Measurements from ENCODE around the gene NFIA. TPM values are rescaled to one million over a fixed set of nuclear protein-coding genes. Genes with fewer than 3 reads are reported as not detected.

The NFIA gene
- total RNA-seq, 3 donors from 2014 or later: 2.7 to 6.9 (median 5.8) TPM

DNA sequence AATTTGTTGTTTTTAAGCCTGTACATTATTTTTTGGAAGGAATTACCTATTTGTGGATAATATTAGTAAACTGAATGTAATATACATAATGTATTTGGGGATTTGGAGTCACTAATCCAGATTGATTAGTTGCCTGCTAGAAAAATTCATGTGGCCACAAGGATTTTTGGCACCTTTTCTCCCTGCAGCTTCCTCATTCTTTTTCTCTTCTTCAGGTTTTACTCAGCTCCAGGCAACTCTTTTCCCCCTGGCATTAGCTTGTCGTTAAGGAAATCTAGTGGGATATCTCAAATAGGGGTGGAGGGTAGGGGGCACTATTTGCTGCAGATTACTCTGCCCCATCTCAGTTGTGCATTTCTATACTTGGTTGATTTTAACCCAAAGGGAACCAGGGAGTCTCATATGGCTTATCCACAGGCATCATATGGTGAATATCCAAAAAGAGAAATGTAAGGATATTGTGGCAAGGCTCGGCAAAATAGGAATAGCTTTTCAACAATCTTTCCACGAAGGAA lies 203.1 kb downstream of the NFIA start:
- no peaks in the 10 kb centered on the region for H3K27me3 Mint-ChIP-seq (ENCODE audit: low read depth)
- DNase-seq: no peak
- H3K9me3 Mint-ChIP-seq: no peaks in the 10 kb centered on the region
- ATAC-seq: no peak
- H3K36me3 Mint-ChIP-seq (ENCODE audit: insufficient read depth): no peaks in the 10 kb centered on the region
- no peak overlapping the region for H3K4me3 Mint-ChIP-seq
- H3K4me1 Mint-ChIP-seq (ENCODE audit: low read depth): no peaks in the 10 kb centered on the region

DNA sequence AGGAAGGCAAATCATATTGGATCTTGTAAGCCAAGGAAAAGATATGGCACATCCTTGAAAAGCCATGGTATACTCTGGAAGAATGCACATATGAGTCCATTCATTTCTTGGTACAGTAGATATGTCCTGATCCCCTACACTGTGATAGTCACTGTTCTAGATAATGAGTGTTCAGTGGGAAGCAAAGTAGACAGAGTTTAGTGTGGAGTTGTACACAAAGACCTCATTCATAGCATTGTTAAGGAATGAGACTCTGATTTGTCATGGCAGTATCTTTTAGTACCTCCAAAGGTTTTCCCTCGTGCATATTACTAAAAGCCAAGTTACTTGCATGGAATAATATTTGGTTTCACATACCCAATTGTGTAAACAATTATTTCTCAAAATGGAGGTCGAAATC lies 204.7 kb downstream of the NFIA start:
- no peaks in the 10 kb centered on the region for H3K9me3 Mint-ChIP-seq
- H3K36me3 Mint-ChIP-seq (ENCODE audit: insufficient read depth): no peaks in the 10 kb centered on the region
- DNase-seq: no peak
- no peaks in the 10 kb centered on the region for H3K4me1 Mint-ChIP-seq (ENCODE audit: low read depth)
- no peak for ATAC-seq
- H3K4me3 Mint-ChIP-seq: no peak overlapping the region
- H3K27me3 Mint-ChIP-seq (ENCODE audit: low read depth): no peaks in the 10 kb centered on the region

DNA sequence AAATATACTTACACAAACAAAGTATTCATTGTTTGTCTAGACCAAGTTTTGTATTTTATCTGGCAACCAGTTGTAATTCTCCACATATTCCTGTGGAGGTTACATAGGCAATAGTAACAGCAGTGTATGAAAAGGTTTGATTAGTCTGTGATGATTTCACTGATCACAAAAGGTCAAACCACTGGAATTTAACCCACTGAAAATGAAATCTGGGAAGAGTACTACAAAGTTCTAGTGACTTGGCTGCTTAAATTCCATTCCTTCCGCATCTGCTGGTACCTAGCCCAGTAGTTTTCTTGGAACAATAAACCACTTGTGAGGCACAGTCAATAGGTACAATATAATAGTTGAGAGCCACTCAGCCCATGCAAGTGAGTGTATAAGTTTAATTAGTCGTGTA lies 205.4 kb downstream of the NFIA start:
- Mint-ChIP-seq H3K9me3 (no peaks in the 10 kb centered on the region), H3K4me1 (ENCODE audit: low read depth) (no peaks in the 10 kb centered on the region), H3K4me3 (no peak overlapping the region), H3K27me3 (ENCODE audit: low read depth) (no peaks in the 10 kb centered on the region), H3K36me3 (ENCODE audit: insufficient read depth) (no peaks in the 10 kb centered on the region)
- DNase-seq (no peak), ATAC-seq (no peak)

DNA sequence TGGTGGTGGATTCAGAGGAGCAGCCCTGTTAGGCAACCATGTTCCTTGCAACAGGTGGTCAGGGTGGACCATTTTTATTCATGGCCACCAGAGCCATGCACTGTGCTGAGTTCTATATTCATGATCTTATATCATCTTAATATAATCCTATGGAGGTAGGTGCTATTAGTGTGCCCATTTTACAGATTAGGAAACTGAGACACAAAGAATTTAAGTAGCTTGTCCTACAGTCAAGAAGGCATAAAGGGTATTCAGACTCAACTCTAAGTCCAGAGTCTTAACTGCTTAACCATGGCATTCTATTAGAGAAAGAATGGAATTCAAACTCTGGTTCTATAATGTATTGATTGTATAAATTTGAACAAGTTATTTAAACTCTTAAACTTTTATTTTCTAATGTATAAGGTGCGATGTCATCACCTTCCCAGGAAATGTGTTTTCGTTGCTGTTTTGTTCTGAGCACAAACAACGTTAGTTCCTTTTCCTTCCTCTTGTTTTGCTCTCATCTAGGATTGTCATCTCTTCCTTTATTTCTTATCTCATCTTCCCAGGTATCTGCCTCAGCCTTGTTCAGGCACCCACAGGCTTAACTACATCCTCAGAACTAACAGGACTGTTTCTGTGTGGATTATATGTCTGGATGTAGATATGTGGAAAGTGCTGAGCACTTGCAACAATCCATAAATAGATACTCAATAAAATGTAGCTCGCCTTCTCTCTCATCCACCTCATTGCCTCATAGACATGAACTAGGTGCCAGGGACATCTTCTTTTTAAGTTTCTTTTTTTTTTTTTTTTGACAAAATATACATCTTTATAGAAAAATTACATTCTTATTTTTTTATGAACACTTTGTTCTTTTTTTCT lies 207.1 kb downstream of the NFIA start:
- no peaks in the 10 kb centered on the region for H3K27me3 Mint-ChIP-seq (ENCODE audit: low read depth)
- H3K4me1 Mint-ChIP-seq (ENCODE audit: low read depth): no peaks in the 10 kb centered on the region
- H3K36me3 Mint-ChIP-seq (ENCODE audit: insufficient read depth): no peaks in the 10 kb centered on the region
- no peak for ATAC-seq
- no peak for DNase-seq
- no peak overlapping the region for H3K4me3 Mint-ChIP-seq
- H3K9me3 Mint-ChIP-seq: no peaks in the 10 kb centered on the region

DNA sequence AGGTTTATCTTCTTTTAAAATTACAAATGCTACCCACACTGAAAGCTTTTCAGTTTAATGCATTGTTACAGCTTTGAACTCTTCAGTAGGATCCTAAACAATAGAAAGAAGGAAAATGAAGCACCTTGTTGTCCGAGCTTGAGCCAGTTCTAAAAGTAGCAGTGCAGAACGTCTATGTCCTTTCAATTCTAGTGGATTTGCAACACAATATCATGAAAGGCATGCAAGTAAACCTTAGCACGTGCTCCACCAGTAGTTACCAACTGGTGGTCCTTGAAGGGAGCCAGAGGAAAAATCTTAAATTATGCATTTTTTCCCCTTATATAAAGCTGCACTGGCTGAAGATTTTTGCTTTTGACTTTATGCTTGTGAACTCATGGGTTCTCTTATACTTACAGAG lies 208.2 kb downstream of the NFIA start:
- no peaks in the 10 kb centered on the region for H3K36me3 Mint-ChIP-seq (ENCODE audit: insufficient read depth)
- no peaks in the 10 kb centered on the region for H3K9me3 Mint-ChIP-seq
- no peak for ATAC-seq
- no peak overlapping the region for H3K4me3 Mint-ChIP-seq
- no peaks in the 10 kb centered on the region for H3K27me3 Mint-ChIP-seq (ENCODE audit: low read depth)
- no peaks in the 10 kb centered on the region for H3K4me1 Mint-ChIP-seq (ENCODE audit: low read depth)
- DNase-seq: no peak

DNA sequence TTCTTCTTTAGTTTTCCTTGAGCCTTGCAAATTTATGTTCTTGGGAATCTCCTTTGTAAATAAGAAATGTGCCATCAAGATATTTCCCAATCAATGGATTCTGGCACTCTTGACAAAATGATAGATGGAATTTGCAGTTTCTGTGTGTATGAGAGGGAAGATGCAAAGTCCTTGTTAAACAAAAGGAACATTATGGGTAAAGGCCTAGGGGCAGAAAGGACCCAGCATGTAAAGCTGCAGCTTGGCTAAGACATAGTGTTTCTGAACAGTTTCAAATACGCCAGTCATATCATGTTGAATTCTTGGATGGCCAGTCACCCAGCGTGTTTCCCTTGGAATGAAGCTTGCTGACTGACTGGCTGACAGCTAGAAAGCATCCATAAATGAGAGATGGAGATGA lies 210.8 kb downstream of the NFIA start:
- ATAC-seq (no peak), DNase-seq (no peak)
- Mint-ChIP-seq H3K9me3 (no peaks in the 10 kb centered on the region), H3K4me3 (no peak overlapping the region), H3K4me1 (ENCODE audit: low read depth) (no peaks in the 10 kb centered on the region), H3K27me3 (ENCODE audit: low read depth) (no peaks in the 10 kb centered on the region), H3K36me3 (ENCODE audit: insufficient read depth) (no peaks in the 10 kb centered on the region)

DNA sequence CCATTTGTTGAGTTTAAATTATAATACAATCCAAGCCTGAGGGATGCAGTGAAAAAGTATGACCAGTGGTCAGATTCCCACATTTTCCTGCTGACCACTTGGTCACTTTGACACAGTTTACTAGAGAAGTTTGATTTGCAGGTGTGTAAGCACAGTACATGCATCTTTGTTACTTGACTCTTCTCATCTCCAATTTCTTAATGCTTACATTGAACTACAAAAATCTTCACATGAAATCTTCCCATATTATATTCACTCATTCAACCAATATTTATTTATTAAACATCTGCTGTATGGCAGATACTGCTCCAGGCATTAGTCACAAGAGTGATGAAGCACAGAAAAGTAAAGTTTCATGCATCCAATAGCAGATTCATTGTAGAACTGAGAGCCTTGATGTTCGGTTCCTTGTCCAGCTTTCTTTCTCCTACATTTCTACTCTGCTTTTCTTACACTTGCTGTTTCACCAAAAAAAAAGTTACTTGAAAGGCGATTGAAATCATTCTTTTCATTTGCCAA lies 211.7 kb downstream of the NFIA start:
- no peaks in the 10 kb centered on the region for H3K27me3 Mint-ChIP-seq (ENCODE audit: low read depth)
- no peaks in the 10 kb centered on the region for H3K9me3 Mint-ChIP-seq
- no peaks in the 10 kb centered on the region for H3K36me3 Mint-ChIP-seq (ENCODE audit: insufficient read depth)
- H3K4me1 Mint-ChIP-seq (ENCODE audit: low read depth): no peaks in the 10 kb centered on the region
- H3K4me3 Mint-ChIP-seq: no peak overlapping the region
- no peak for DNase-seq
- no peak for ATAC-seq

DNA sequence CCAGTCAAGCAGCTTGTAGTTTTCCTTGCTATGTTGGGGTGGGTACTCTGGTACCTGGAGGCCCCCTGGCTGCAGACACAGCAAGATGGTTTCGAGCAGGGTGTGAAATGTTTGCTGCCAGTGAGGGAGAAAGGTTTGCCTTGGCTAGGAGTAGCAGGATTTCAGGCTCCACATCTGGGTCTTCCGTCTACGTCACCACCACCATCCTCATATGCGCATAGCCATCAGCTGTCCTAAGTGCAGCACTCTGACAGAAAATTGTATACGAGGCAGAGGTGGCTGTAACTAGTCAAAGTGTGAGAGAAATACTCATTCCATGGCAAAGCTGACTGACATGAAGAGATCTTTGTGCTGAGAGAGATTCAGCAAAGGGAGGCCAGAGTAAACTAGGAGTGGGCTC lies 212.6 kb downstream of the NFIA start:
- H3K36me3 Mint-ChIP-seq (ENCODE audit: insufficient read depth): no peaks in the 10 kb centered on the region
- H3K27me3 Mint-ChIP-seq (ENCODE audit: low read depth): no peaks in the 10 kb centered on the region
- no peak overlapping the region for H3K4me3 Mint-ChIP-seq
- no peaks in the 10 kb centered on the region for H3K9me3 Mint-ChIP-seq
- DNase-seq (no peak), ATAC-seq (no peak)
- H3K4me1 Mint-ChIP-seq (ENCODE audit: low read depth): no peaks in the 10 kb centered on the region

DNA sequence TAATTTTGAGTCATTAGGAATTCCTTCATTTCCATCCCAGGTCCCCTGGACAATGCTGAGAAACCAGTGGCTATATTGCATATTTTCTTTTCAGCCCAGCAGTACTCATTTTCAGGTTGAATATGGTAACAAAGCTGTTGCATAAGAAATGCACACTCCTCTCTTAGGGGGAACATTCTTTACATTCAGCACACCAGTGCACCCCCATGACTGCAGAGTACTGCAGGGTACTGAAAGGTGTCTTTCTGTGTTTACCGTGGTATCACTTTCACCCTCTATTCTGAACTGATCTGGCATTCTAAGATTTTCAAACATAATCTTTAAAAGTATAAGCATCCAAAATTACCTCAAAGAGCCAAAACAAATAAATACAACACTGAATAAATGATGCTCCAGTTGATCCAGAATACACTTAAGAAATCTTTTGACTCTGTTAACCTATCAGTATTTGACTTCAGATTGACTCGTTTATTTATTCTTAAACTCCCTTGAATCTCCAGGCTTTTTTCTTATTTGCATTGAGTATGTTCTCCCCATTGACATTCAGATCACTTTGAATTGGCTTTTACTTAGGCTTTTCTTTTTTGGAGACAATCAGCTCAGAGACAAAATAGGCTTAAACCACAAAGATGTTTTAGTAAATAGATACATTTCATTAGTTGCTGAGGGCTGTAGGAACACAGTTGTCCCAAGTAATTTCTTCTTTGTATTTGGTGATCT lies 213.6 kb downstream of the NFIA start:
- H3K36me3 Mint-ChIP-seq (ENCODE audit: insufficient read depth): no peaks in the 10 kb centered on the region
- ATAC-seq (no peak), DNase-seq (no peak)
- H3K4me3 Mint-ChIP-seq: no peak overlapping the region
- H3K4me1 Mint-ChIP-seq (ENCODE audit: low read depth): peaks cover 2% of the 10 kb centered on the region
- no peaks in the 10 kb centered on the region for H3K27me3 Mint-ChIP-seq (ENCODE audit: low read depth)
- H3K9me3 Mint-ChIP-seq: no peaks in the 10 kb centered on the region

DNA sequence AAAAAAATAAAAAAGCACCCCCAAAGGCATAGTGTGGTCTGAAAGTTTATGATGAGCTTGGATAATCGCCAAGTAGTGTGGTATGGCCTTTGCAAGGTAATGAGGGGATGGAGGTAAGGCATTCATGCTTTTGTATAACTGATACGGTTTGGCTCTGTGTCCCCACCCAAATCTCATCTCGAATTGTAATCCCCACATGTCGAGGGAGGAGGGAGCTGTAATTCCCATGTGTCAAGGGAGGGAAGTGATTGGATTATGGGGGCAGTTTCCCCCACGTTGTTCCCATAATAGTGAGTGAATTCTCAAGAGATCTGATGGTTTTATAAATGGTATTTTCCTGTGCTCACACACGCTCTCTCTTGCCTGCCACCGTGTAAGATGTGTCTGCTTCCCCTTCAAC lies 215.5 kb downstream of the NFIA start:
- H3K9me3 Mint-ChIP-seq: no peaks in the 10 kb centered on the region
- no peaks in the 10 kb centered on the region for H3K27me3 Mint-ChIP-seq (ENCODE audit: low read depth)
- DNase-seq: no peak
- H3K36me3 Mint-ChIP-seq (ENCODE audit: insufficient read depth): no peaks in the 10 kb centered on the region
- H3K4me3 Mint-ChIP-seq: no peak overlapping the region
- H3K4me1 Mint-ChIP-seq (ENCODE audit: low read depth): peaks cover 12% of the 10 kb centered on the region
- ATAC-seq: no peak

DNA sequence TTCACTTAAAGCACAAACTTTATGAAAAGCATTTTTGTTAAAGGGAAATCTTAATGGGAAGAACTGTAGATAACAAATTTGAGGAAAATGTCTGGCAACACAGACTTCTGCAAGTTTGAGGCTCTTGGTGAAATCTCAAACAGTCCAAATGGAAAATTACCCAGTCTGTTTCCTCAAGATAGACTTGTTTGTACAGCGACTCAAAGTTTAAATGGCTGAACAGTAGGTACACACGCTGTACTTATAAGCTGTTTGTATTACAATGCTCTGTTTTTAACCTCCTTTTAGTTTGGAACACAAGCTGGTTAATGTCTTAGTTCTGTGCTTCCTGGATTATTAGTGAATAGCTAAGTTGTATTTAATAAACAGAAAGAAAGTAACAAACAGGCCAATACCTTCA lies 217.1 kb downstream of the NFIA start:
- H3K27me3 Mint-ChIP-seq (ENCODE audit: low read depth): no peaks in the 10 kb centered on the region
- no peaks in the 10 kb centered on the region for H3K9me3 Mint-ChIP-seq
- DNase-seq (no peak), ATAC-seq (no peak)
- H3K36me3 Mint-ChIP-seq (ENCODE audit: insufficient read depth): no peaks in the 10 kb centered on the region
- H3K4me1 Mint-ChIP-seq (ENCODE audit: low read depth): peaks cover 13% of the 10 kb centered on the region
- H3K4me3 Mint-ChIP-seq: no peak overlapping the region

DNA sequence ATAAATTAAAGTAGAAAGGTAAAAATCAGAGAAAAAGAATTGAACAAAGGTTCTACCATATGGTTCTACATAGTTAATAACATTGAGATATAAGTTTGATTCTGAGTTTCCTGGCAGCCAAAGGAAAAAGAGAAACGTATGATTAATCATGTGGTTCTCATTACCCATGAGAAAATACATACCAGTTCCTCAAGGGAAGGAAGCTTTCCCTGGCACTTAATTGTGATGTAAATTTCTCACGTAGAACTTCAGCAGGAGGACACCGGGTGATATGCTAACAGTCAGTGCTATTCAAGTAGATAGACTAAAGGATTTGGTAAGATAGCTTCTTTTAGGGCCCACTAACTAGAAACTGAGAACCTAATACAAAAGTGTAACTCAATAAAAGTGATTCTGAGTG lies 218.5 kb downstream of the NFIA start:
- Mint-ChIP-seq H3K4me3 (no peak overlapping the region), H3K27me3 (ENCODE audit: low read depth) (no peaks in the 10 kb centered on the region), H3K9me3 (no peaks in the 10 kb centered on the region), H3K36me3 (ENCODE audit: insufficient read depth) (no peaks in the 10 kb centered on the region), H3K4me1 (ENCODE audit: low read depth) (peaks cover 13% of the 10 kb centered on the region)
- ATAC-seq: no peak
- no peak for DNase-seq

DNA sequence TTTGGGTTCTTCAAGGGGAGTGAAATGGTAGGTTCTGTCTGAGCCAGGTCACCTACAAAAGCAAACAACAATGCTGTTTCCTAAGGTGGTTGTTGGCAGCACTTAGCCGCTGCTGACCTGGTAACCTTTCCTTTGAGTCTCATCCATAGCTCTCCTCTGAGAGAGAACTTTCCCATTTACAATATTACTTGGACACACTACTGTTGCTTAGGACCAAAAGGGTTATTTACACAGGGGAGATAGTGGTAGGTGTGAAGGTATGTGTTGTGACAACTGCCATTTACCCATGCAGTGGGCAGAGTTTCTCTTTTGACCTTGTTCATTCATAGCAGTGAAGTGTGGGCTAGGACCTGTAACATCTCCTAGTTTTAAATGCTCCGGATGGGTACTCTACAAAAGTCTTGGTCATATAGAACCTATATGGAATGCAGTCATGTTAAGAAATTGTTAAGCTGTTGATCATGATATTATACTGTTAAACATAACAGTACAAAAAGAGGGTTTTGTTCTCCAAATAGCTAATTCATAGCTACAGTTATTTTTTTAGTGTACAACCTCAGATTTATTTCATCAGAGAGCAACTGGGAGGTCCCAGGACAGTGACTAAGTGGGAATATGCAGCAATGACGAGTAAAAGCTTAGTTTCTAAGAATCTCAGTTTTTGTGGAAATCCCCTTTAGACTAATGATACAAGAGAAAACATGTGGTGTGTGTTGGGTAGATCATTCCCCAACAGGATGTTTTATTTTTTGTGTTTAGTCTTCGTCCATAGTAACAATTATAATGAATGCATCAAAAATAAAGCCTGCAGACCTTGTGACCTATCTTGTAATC lies 219.7 kb downstream of the NFIA start:
- ATAC-seq: peak; percentile 85 to 91
- no peak overlapping the region for H3K4me3 Mint-ChIP-seq

DNA sequence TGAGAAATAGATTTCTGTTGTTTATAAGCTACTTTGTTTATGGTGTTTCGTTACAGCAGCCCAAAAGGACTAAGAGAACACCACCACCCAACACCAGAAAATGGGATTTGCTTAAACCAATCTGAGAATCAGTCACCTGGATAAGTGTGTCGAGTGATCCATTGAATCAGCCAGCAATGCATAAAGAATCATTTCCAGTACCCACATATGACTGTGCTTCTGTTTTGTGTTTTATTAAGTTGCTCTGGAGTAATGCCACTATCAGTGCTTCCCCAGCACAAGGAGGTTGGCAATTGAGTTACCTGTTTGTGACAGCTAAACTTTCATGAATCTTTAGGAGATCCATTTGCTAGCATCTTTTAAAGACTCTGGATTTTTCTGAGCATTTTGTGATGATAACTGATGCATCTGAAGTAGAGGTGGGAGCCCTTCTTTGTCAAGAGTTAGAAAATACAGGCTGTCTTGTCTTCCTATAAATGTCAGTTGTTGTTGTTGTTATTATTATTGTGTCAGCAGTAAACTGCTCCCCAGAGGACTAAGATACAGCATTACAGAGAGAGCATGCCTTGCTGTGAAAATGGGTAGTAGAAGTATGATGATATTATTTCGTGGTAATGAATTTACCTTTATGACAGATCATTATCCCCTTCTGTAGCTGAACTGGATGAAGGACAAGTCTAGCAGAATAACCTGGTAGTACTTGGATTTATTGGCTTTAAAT lies 225.2 kb downstream of the NFIA start:
- Mint-ChIP-seq H3K27me3 (ENCODE audit: low read depth) (no peaks in the 10 kb centered on the region), H3K4me1 (ENCODE audit: low read depth) (peaks cover 4% of the 10 kb centered on the region), H3K9me3 (no peaks in the 10 kb centered on the region), H3K4me3 (no peak overlapping the region), H3K36me3 (ENCODE audit: insufficient read depth) (no peaks in the 10 kb centered on the region)
- no peak for DNase-seq
- no peak for ATAC-seq

More for the DNA sequence above, 219.7 kb downstream of the NFIA start:
- DNase-seq: no peak
- Mint-ChIP-seq H3K36me3 (ENCODE audit: insufficient read depth) (no peaks in the 10 kb centered on the region), H3K4me1 (ENCODE audit: low read depth) (peaks cover 13% of the 10 kb centered on the region), H3K9me3 (no peaks in the 10 kb centered on the region), H3K27me3 (ENCODE audit: low read depth) (no peaks in the 10 kb centered on the region)

All from activated T-cell treated with anti-CD3 and anti-CD28 coated beads, Interleukin-2, amount 50 U/mL, for 4 hours (primary cell).